ENCODE results near the gene GRM7. TPM values are rescaled to one million over a fixed set of nuclear protein-coding genes. Genes with fewer than 3 reads are reported as not detected.

The GRM7 gene
- total and polyA plus RNA-seq, 2 donors (not counting 1 experiment from before 2014, with no cell fraction given), result not detected

- H3K4me1 ChIP-seq (ENCODE audit: control insufficient read depth in 2 of 2, insufficient read depth in 2 of 2, low read length in 2 of 2), result no peaks in the 10 kb centered on the region
- no peak overlapping the region for H3K9ac ChIP-seq (ENCODE audit: low read length)
- peaks cover 3% of the 10 kb centered on the region for H3K9me3 Mint-ChIP-seq (ENCODE audit: insufficient read depth)
- H3K4me2 ChIP-seq (replicated peaks; ENCODE audit: low read depth, low read length, poor library complexity, severe bottlenecking), result no peak overlapping the region
- intact Hi-C loops (cut with micrococcal nuclease), result no loop called here
- no peak overlapping the region for H3K4me3 ChIP-seq (ENCODE audit: control extremely low read depth in 1 of 5, extremely low read depth in 1 of 5, insufficient read depth in 1 of 5, low read depth in 2 of 5, low read length in 4 of 5)
- no peaks in the 10 kb centered on the region for H3K4me1 Mint-ChIP-seq
- H3K79me2 ChIP-seq (ENCODE audit: control insufficient read depth, insufficient read depth, low read length), result no peaks in the 10 kb centered on the region
- TF ChIP-seq EZH2 (IDR thresholded peaks at IDR 0.05; ENCODE audit: borderline replicate concordance, insufficient read depth, low read depth, low read length, poor library complexity, severe bottlenecking), result no peak
- TF ChIP-seq, protein P1, sequence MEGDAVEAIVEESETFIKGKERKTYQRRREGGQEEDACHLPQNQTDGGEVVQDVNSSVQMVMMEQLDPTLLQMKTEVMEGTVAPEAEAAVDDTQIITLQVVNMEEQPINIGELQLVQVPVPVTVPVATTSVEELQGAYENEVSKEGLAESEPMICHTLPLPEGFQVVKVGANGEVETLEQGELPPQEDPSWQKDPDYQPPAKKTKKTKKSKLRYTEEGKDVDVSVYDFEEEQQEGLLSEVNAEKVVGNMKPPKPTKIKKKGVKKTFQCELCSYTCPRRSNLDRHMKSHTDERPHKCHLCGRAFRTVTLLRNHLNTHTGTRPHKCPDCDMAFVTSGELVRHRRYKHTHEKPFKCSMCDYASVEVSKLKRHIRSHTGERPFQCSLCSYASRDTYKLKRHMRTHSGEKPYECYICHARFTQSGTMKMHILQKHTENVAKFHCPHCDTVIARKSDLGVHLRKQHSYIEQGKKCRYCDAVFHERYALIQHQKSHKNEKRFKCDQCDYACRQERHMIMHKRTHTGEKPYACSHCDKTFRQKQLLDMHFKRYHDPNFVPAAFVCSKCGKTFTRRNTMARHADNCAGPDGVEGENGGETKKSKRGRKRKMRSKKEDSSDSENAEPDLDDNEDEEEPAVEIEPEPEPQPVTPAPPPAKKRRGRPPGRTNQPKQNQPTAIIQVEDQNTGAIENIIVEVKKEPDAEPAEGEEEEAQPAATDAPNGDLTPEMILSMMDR (IDR thresholded peaks at IDR 0.05), result no peak
- peaks cover 0 to 1% (median 0%) of the 10 kb centered on the region in 3 donors for H3K9me3 ChIP-seq (ENCODE audit: control extremely low read depth in 1 of 3, control insufficient read depth in 2 of 3, insufficient read depth in 1 of 3, low read length in 2 of 3)
- 100% methylated on average over 3 of the region's 4 CpGs for WGBS (ENCODE audit: insufficient coverage)
- DNase-seq, result no peak
- ChIA-PET POLR2A (no interaction called here), CTCF (no interaction called here)
- H4K20me1 ChIP-seq (ENCODE audit: control insufficient read depth, insufficient read depth, low read length, poor library complexity, severe bottlenecking), result no peaks in the 10 kb centered on the region
- no peak overlapping the region for H3K27ac Mint-ChIP-seq
- no peak overlapping the region for H3K4me3 Mint-ChIP-seq
- ATAC-seq (ENCODE audit: low read depth), result no peak
- H3K36me3 ChIP-seq (replicated peaks in 1 of 2; ENCODE audit: control extremely low read depth in 1 of 2, control insufficient read depth in 1 of 2, extremely low read depth in 1 of 2, insufficient read depth in 2 of 2, low read length in 1 of 2), result no peaks in the 10 kb centered on the region
- H2AFZ ChIP-seq (ENCODE audit: insufficient read depth, low read depth, low read length, poor library complexity, severe bottlenecking), result no peak overlapping the region
- H3K27ac ChIP-seq (ENCODE audit: low read length in 2 of 2), result no peak overlapping the region
- H3K27me3 Mint-ChIP-seq, result no peaks in the 10 kb centered on the region
- H3K27me3 ChIP-seq (replicated peaks in 1 of 4; ENCODE audit: control extremely low read depth in 1 of 4, control insufficient read depth in 3 of 4, insufficient read depth in 4 of 4, low read length in 3 of 4), result no peaks in the 10 kb centered on the region
Measured at GRCh38 chr3:7779331-7779730, 918.4 kb downstream of the GRM7 start.

DNA sequence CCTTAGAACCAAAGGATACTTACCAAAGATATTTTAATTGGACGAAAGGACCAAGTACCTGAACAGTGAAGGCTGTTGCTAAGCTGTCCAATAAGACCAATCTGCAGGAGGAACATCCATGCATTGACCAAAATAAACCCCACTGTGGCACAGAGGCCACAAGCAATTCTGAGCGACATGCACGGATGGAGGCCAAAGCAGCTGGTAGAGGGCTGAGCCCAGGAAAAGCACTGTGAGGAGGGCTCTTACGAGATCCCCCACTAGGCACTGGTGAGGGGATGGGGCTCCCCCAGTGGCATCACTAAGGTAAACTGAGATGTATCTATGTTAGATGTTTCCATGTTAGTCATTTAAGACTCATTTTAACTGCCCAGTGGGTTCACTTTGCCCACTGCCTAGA lies 920.5 kb downstream of the GRM7 start:
- no peaks in the 10 kb centered on the region for H3K4me1 ChIP-seq (ENCODE audit: control insufficient read depth in 2 of 2, insufficient read depth in 2 of 2, low read length in 2 of 2)
- H2AFZ ChIP-seq (ENCODE audit: insufficient read depth, low read depth, low read length, poor library complexity, severe bottlenecking), result no peak overlapping the region
- H3K9me3 ChIP-seq (ENCODE audit: control extremely low read depth in 1 of 3, control insufficient read depth in 2 of 3, insufficient read depth in 1 of 3, low read length in 2 of 3), result peaks cover 0 to 1% (median under 1%) of the 10 kb centered on the region in 3 donors
- Mint-ChIP-seq H3K27ac (no peak overlapping the region), H3K9me3 (ENCODE audit: insufficient read depth) (peaks cover 4% of the 10 kb centered on the region), H3K27me3 (no peaks in the 10 kb centered on the region), H3K4me3 (no peak overlapping the region), H3K4me1 (no peaks in the 10 kb centered on the region)
- ChIA-PET CTCF (interaction anchor here (1.2 kb wide), 1 partner anchor 11 kb away, joined by 3 read pairs; no protein-coding TSS in a partner anchor), POLR2A (no interaction called here)
- DNase-seq, result no peak
- H3K27me3 ChIP-seq (replicated peaks in 1 of 4; ENCODE audit: control extremely low read depth in 1 of 4, control insufficient read depth in 3 of 4, insufficient read depth in 4 of 4, low read length in 3 of 4), result no peaks in the 10 kb centered on the region
- no peaks in the 10 kb centered on the region for H3K79me2 ChIP-seq (ENCODE audit: control insufficient read depth, insufficient read depth, low read length)
- TF ChIP-seq, protein P1 (IDR thresholded peaks at IDR 0.05), result no peak
- no peak for TF ChIP-seq EZH2 (IDR thresholded peaks at IDR 0.05; ENCODE audit: borderline replicate concordance, insufficient read depth, low read depth, low read length, poor library complexity, severe bottlenecking)
- 73% methylated on average over 4 of the region's 4 CpGs for WGBS (ENCODE audit: insufficient coverage)
- H3K4me3 ChIP-seq (ENCODE audit: control extremely low read depth in 1 of 5, extremely low read depth in 1 of 5, insufficient read depth in 1 of 5, low read depth in 2 of 5, low read length in 4 of 5), result no peak overlapping the region
- H3K27ac ChIP-seq (ENCODE audit: low read length in 2 of 2), result no peak overlapping the region
- H3K36me3 ChIP-seq (replicated peaks in 1 of 2; ENCODE audit: control extremely low read depth in 1 of 2, control insufficient read depth in 1 of 2, extremely low read depth in 1 of 2, insufficient read depth in 2 of 2, low read length in 1 of 2), result no peaks in the 10 kb centered on the region
- ATAC-seq (ENCODE audit: low read depth), result no peak
- no peak overlapping the region for H3K9ac ChIP-seq (ENCODE audit: low read length)
- H4K20me1 ChIP-seq (ENCODE audit: control insufficient read depth, insufficient read depth, low read length, poor library complexity, severe bottlenecking), result no peaks in the 10 kb centered on the region
- intact Hi-C loops (cut with micrococcal nuclease), result no loop called here
- no peak overlapping the region for H3K4me2 ChIP-seq (replicated peaks; ENCODE audit: low read depth, low read length, poor library complexity, severe bottlenecking)
